Body of pancreas (tissue), 4 donors: ENCODE data around the gene ICAM5. TPM values are rescaled to one million over a fixed set of nuclear protein-coding genes. Genes with fewer than 3 reads are reported as not detected.

Source experiments
- ATAC-seq: fragments of 150-250 bp; one replicate; pipeline ENCODE4 v1.9.1; 2016
- DNase-seq, 4 donors: peaks; one replicate each; pipeline ENCODE4 v3.0.0-alpha.2; 2019
- H3K27ac ChIP-seq, 4 donors: fragments of 200-600 bp; sonication (generic); 1 replicate in 3 of 4; 2 replicates in 1 of 4; pipeline versions ENCODE4 v1.5.1 to v1.6.1; 2016 to 2019; ENCODE audit warnings: mild to moderate bottlenecking in 1 of 4, mixed read lengths in 1 of 4, moderate library complexity in 1 of 4
- H3K27me3 ChIP-seq, 2 donors: fragments of 200-600 bp; sonication (generic); one replicate each; pipeline ENCODE4 v1.6.0; 2016; ENCODE audit warnings: mild to moderate bottlenecking in 1 of 2
- H3K36me3 ChIP-seq, 2 donors: fragments of 200-600 bp; sonication (generic); replicated peaks in 1 of 2; 2 replicates each; pipeline ENCODE4 v1.5.1; 2016; ENCODE audit warnings: low read depth in 2 of 2; ENCODE audit not compliant: insufficient read depth in 1 of 2
- H3K4me1 ChIP-seq: fragments of 200-600 bp; sonication (generic); one replicate; pipeline ENCODE4 v1.6.0; 2016
- H3K4me3 ChIP-seq, 2 donors: fragments of 200-600 bp; sonication (generic); 1 replicate in 1 of 2; 2 replicates in 1 of 2; pipeline ENCODE4 v1.5.1; 2016 to 2019
- H3K9me3 ChIP-seq, 3 donors: fragments of 200-600 bp; sonication (generic); 1 replicate in 2 of 3; 2 replicates in 1 of 3; pipeline ENCODE4 v1.5.1; 2016
- CTCF ChIP-seq, 7 experiments: fragments of 450-650 bp in 4 of 7; fragments of 200-600 bp in 3 of 7; sonication (generic) in 3 of 7; IDR thresholded peaks; one replicate each; pipeline ENCODE4 v1.5.1; 2016 to 2019; ENCODE audit warnings: antibody characterized with exemption in 7 of 7
- POLR2A ChIP-seq, 3 donors: fragments of 450-650 bp; IDR thresholded peaks; one replicate each; pipeline ENCODE4 v1.6.1; 2016; ENCODE audit warnings: antibody characterized with exemption in 3 of 3, mild to moderate bottlenecking in 2 of 3
- WGBS, 2 donors: methylation state at CpG; one replicate each; pipeline ENCODE4 v1.1.5; 2017; 5-methylcytosine and 5-hydroxymethylcytosine counted together
- intact Hi-C: fragments of 100-400 bp; cut with DNase I; formaldehyde crosslinking; loops from one replicate; pipeline ENCODE4 v1.15.1; 2023
- total RNA-seq, 2 donors: library from RNA; depleted of rRNA; stranded (reverse); fragments of >200 nt; gene quantifications; one replicate each; pipeline ENCODE4 v1.1.0, GENCODE V29; 2016

Gene ICAM5
- total RNA-seq, 2 donors from 2014 or later, result 0.33 TPM; not detected in 1

GRCh38 chr19:10315335-10316214, 25.8 kb downstream of the ICAM5 start, which contains the start of gene FDX2:
FDX2 (minus strand) TSS chr19:10316015; CDS start chr19:10315996, 19 bp downstream.
- TF ChIP-seq POLR2A (IDR thresholded peaks at IDR 0.05) (peak in 2 of 3 donors; percentile 37 to 44), CTCF (IDR thresholded peaks at IDR 0.05) (peak in 1 of 7 experiments; percentile 6)
- H3K27me3 ChIP-seq, result no peaks in the 10 kb centered on the region
- peak; percentile 92 to 93 (median 92) for DNase-seq
- peak within 1 kb of the TSS; percentile 87 to 90 for H3K4me3 ChIP-seq
- intact Hi-C loops, result no loop called here
- no peaks in the 10 kb centered on the region for H3K9me3 ChIP-seq
- peaks cover 16% of the 10 kb centered on the region for H3K4me1 ChIP-seq
- ATAC-seq, result peak; percentile 91
- 0 to 1% methylated on average over 17 to 52 of the region's 55 CpGs for WGBS, 2 donors
- H3K36me3 ChIP-seq, result peaks cover 0 to 8% of the 10 kb centered on the region in 2 donors
- H3K27ac ChIP-seq, result peak within 1 kb of the TSS in 3 of 4 donors; percentile 55 to 68 (median 63)

- intact Hi-C loops, result no loop called here
- no peak overlapping the region for H3K4me3 ChIP-seq
- H3K27me3 ChIP-seq, result no peaks in the 10 kb centered on the region
- no peak for TF ChIP-seq POLR2A (IDR thresholded peaks at IDR 0.05)
- TF ChIP-seq CTCF (IDR thresholded peaks at IDR 0.05), result no peak
- peak overlapping the region in 3 of 4 donors; percentile 55 to 68 (median 63) for H3K27ac ChIP-seq
- peak; percentile 12 for ATAC-seq
- DNase-seq, result peak in 2 of 4 donors; percentile 23 to 33
- peaks cover 0 to 10% of the 10 kb centered on the region in 2 donors for H3K36me3 ChIP-seq
- no peaks in the 10 kb centered on the region for H3K9me3 ChIP-seq
- WGBS, 2 donors, result 59 to 79% methylated on average over 8 to 16 of the region's 19 CpGs
- peaks cover 16% of the 10 kb centered on the region for H3K4me1 ChIP-seq
Measured at GRCh38 chr19:10316229-10317044, 26.7 kb downstream of the ICAM5 start.

- TF ChIP-seq CTCF (IDR thresholded peaks at IDR 0.05), result no peak
- TF ChIP-seq POLR2A (IDR thresholded peaks at IDR 0.05), result no peak
- Histone ChIP-seq H3K9me3 (no peaks in the 10 kb centered on the region), H3K36me3 (peaks cover 0 to 18% of the 10 kb centered on the region in 2 donors), H3K27ac (no peak overlapping the region), H3K4me3 (no peak overlapping the region), H3K4me1 (peaks cover 16% of the 10 kb centered on the region), H3K27me3 (no peaks in the 10 kb centered on the region)
- intact Hi-C loops, result no loop called here
- DNase-seq (no peak), ATAC-seq (no peak)
- WGBS, 2 donors, result 81 to 85% methylated on average over 14 to 28 of the region's 29 CpGs
Measured at GRCh38 chr19:10317045-10317856, 27.5 kb downstream of the ICAM5 start.

GRCh38 chr19:10317857-10318462, 28.2 kb downstream of the ICAM5 start:
- H3K27me3 ChIP-seq, result no peaks in the 10 kb centered on the region
- no peak for ATAC-seq
- no peak overlapping the region for H3K27ac ChIP-seq
- H3K4me1 ChIP-seq, result peaks cover 16% of the 10 kb centered on the region
- intact Hi-C loops, result no loop called here
- peaks cover 0 to 22% of the 10 kb centered on the region in 2 donors for H3K36me3 ChIP-seq
- 90 to 97% methylated on average over 12 to 14 of the region's 15 CpGs for WGBS, 2 donors
- H3K4me3 ChIP-seq, result no peak overlapping the region
- DNase-seq, result no peak
- TF ChIP-seq POLR2A (IDR thresholded peaks at IDR 0.05) (no peak), CTCF (IDR thresholded peaks at IDR 0.05) (no peak)
- no peaks in the 10 kb centered on the region for H3K9me3 ChIP-seq
